ENCODE results near the gene GABRP.
"Not testable (repeated sequence)": the region's sequence is repeated elsewhere in the genome, so short reads cannot be mapped to it uniquely, and the experiment has no call there.

GRCh38 chr5:170754508-170754907, 29.0 kb upstream of the GABRP start:
- not testable (repeated sequence) for TF ChIP-seq CTCF (IDR thresholded peaks at IDR 0.05); POLR2AphosphoS5 (IDR thresholded peaks at IDR 0.05; ENCODE audit: low read depth, low read length); REST (IDR thresholded peaks at IDR 0.05; ENCODE audit: insufficient read depth in 1 of 2, low read depth in 2 of 2, low read length in 1 of 2)

All from Panc1 (cell line).